Measurements from ENCODE around the gene TMEM33.

DNA sequence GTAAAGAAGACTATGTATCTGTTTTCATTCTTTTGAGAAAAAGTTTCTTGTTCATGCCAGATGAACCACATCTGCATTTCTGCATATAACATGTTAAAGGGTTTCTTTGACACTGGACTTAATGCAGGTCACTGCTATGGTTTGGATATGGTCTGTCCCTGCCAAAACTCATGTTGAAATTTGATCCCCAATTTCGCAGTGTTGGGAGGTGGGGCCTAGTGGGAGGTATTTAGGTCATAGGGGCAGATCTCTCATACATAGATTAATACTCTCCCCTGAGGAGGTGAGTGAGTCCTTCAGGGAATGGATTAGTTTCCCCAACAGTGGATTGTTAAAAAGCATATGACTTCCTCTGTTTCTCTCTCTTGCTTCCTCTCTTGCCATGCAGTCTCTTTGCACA lies 45.9 kb upstream of the TMEM33 start:
- no peak for TF ChIP-seq POLR2A (IDR thresholded peaks at IDR 0.05)
- TF ChIP-seq, protein P1, sequence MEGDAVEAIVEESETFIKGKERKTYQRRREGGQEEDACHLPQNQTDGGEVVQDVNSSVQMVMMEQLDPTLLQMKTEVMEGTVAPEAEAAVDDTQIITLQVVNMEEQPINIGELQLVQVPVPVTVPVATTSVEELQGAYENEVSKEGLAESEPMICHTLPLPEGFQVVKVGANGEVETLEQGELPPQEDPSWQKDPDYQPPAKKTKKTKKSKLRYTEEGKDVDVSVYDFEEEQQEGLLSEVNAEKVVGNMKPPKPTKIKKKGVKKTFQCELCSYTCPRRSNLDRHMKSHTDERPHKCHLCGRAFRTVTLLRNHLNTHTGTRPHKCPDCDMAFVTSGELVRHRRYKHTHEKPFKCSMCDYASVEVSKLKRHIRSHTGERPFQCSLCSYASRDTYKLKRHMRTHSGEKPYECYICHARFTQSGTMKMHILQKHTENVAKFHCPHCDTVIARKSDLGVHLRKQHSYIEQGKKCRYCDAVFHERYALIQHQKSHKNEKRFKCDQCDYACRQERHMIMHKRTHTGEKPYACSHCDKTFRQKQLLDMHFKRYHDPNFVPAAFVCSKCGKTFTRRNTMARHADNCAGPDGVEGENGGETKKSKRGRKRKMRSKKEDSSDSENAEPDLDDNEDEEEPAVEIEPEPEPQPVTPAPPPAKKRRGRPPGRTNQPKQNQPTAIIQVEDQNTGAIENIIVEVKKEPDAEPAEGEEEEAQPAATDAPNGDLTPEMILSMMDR (IDR thresholded peaks at IDR 0.05): no peak
